ENCODE data around the gene SELENOP. TPM values are rescaled to one million over a fixed set of nuclear protein-coding genes. Genes with fewer than 3 reads are reported as not detected.

Gene SELENOP
- total and polyA plus RNA-seq, 2 of the 13 experiments (the other 11 are each of a cell fraction or from before 2014, with no cell fraction given): 1,895 to 2,083 TPM

GRCh38 chr5:42811591-42812446 lies at the start of gene SELENOP (continued):
- TF ChIP-seq ZNF879 (CRISPR knock-in tag; IDR thresholded peaks at IDR 0.05) (no peak), SOX13 (IDR thresholded peaks at IDR 0.05) (peak; percentile 67), SOX13 (CRISPR knock-in tag; conservative IDR thresholded peaks at IDR 0.05 in 1 of 2, IDR thresholded peaks at IDR 0.05 in 1 of 2) (peak in 1 of 2 experiments; percentile 93; a peak in 2 of 4 replicates), FOXK2 (IDR thresholded peaks at IDR 0.05) (peak; percentile 92), TBX2 (CRISPR knock-in tag; IDR thresholded peaks at IDR 0.05; ENCODE audit: borderline replicate concordance) (peak; percentile 87; the same call in 1 of the 2 replicates), ZNF737 (CRISPR knock-in tag; IDR thresholded peaks at IDR 0.05; ENCODE audit: borderline replicate concordance) (no peak), RXRB (CRISPR knock-in tag; IDR thresholded peaks at IDR 0.05; ENCODE audit: borderline replicate concordance) (peak; percentile 90), CENPBD1 (CRISPR knock-in tag; IDR thresholded peaks at IDR 0.05; ENCODE audit: borderline replicate concordance, low read depth) (peak; percentile 6; the same call in 1 of the 2 replicates), HDAC6 (IDR thresholded peaks at IDR 0.05; ENCODE audit: low read depth, low read length) (peak; percentile 91; the same call in 1 of the 2 replicates), ZBTB25 (CRISPR knock-in tag; IDR thresholded peaks at IDR 0.05) (peak; percentile 76; the same call in 1 of the 2 replicates), PATZ1 (CRISPR knock-in tag; IDR thresholded peaks at IDR 0.05) (peak; percentile 49), POGK (CRISPR knock-in tag; conservative IDR thresholded peaks at IDR 0.05) (peak; percentile 24; the same call in 1 of the 2 replicates), FOSL2 (CRISPR knock-in tag; IDR thresholded peaks at IDR 0.05) (peak; percentile 52), MLLT10 (CRISPR knock-in tag; IDR thresholded peaks at IDR 0.05) (peak; percentile 98), GMEB2 (CRISPR knock-in tag; IDR thresholded peaks at IDR 0.05; ENCODE audit: low read depth) (peak; percentile 42; the same call in 1 of the 2 replicates), ZNF766 (CRISPR knock-in tag; IDR thresholded peaks at IDR 0.05; ENCODE audit: borderline replicate concordance) (peak; percentile 59; the same call in 1 of the 2 replicates), FOXJ3 (CRISPR knock-in tag; IDR thresholded peaks at IDR 0.05; ENCODE audit: borderline replicate concordance) (peak; percentile 99), ZNF503 (CRISPR knock-in tag; IDR thresholded peaks at IDR 0.05) (peak; percentile 96), MEF2D (CRISPR knock-in tag; IDR thresholded peaks at IDR 0.05) (peak; percentile 94)
